Measurements from ENCODE around the gene ATXN1.

GRCh38 chr6:16719488-16719887, 41.8 kb downstream of the ATXN1 start:
- TF ChIP-seq CTCF (IDR thresholded peaks at IDR 0.05) (no peak), ELF1 (IDR thresholded peaks at IDR 0.05) (no peak), CHD2 (IDR thresholded peaks at IDR 0.05; ENCODE audit: low read length, partially characterized antibody) (no peak), YY1 (IDR thresholded peaks at IDR 0.05; ENCODE audit: low read depth) (no peak), USF2 (IDR thresholded peaks at IDR 0.05; ENCODE audit: borderline replicate concordance, low read depth, low read length) (no peak), POLR2AphosphoS5 (IDR thresholded peaks at IDR 0.05; ENCODE audit: low read depth, low read length) (no peak), MXI1 (IDR thresholded peaks at IDR 0.05; ENCODE audit: low read depth, low read length) (no peak), EP300 (IDR thresholded peaks at IDR 0.05; ENCODE audit: borderline replicate concordance in 1 of 2, low read depth in 1 of 2, low read length in 1 of 2) (no peak), TEAD4 (IDR thresholded peaks at IDR 0.05; ENCODE audit: borderline replicate concordance, insufficient read depth) (no peak), TAF1 (IDR thresholded peaks at IDR 0.05; ENCODE audit: borderline replicate concordance, low read depth, low read length) (no peak), RAD21 (IDR thresholded peaks at IDR 0.05; ENCODE audit: low read length) (no peak)
- TF ChIP-seq, protein P1, sequence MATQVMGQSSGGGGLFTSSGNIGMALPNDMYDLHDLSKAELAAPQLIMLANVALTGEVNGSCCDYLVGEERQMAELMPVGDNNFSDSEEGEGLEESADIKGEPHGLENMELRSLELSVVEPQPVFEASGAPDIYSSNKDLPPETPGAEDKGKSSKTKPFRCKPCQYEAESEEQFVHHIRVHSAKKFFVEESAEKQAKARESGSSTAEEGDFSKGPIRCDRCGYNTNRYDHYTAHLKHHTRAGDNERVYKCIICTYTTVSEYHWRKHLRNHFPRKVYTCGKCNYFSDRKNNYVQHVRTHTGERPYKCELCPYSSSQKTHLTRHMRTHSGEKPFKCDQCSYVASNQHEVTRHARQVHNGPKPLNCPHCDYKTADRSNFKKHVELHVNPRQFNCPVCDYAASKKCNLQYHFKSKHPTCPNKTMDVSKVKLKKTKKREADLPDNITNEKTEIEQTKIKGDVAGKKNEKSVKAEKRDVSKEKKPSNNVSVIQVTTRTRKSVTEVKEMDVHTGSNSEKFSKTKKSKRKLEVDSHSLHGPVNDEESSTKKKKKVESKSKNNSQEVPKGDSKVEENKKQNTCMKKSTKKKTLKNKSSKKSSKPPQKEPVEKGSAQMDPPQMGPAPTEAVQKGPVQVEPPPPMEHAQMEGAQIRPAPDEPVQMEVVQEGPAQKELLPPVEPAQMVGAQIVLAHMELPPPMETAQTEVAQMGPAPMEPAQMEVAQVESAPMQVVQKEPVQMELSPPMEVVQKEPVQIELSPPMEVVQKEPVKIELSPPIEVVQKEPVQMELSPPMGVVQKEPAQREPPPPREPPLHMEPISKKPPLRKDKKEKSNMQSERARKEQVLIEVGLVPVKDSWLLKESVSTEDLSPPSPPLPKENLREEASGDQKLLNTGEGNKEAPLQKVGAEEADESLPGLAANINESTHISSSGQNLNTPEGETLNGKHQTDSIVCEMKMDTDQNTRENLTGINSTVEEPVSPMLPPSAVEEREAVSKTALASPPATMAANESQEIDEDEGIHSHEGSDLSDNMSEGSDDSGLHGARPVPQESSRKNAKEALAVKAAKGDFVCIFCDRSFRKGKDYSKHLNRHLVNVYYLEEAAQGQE (IDR thresholded peaks at IDR 0.05; ENCODE audit: low read depth, low read length): no peak

All from SK-N-SH (cell line).